GM12874 (cell line): ENCODE measurements around the gene RELT.

ENCODE experiments used
- CTCF ChIP-seq: IDR thresholded peaks from 2 replicates; pipeline ENCODE4 v1.5.1; 2011; ENCODE audit warnings: low read depth, mild to moderate bottlenecking, control low read depth, low read length, moderate library complexity; ENCODE audit not compliant: insufficient read depth

RELT gene

GRCh38 chr11:73376160-73376802 lies at the start of gene RELT:
Gene RELT, plus strand, starts transcription at chr11:73376399. Its CDS starts 12,738 bp downstream, at chr11:73389137.
- peak; percentile 94 for TF ChIP-seq CTCF

- TF ChIP-seq CTCF = no peak
Observed at GRCh38 chr11:73326929-73327811, 49.0 kb upstream of the RELT start.

- no peak for TF ChIP-seq CTCF
Observed at GRCh38 chr11:73327812-73328364, 48.3 kb upstream of the RELT start.

GRCh38 chr11:73330569-73331093 lies 45.6 kb upstream of the RELT start:
- TF ChIP-seq CTCF = peak; percentile 33; the same call in 1 of the 2 replicates

- TF ChIP-seq CTCF = no peak
Observed at GRCh38 chr11:73331138-73331916, 44.9 kb upstream of the RELT start.

- no peak for TF ChIP-seq CTCF
Observed at GRCh38 chr11:73333173-73333572, 43.0 kb upstream of the RELT start.
